Smooth muscle cell (in vitro differentiated cells): ENCODE data around the gene TAGLN3. TPM values are rescaled to one million over a fixed set of nuclear protein-coding genes. Genes with fewer than 3 reads are reported as not detected.
A peak's percentile ranks its signal among the peaks of the same experiment; 100 is the strongest.

Source experiments
- DNase-seq: peaks from one replicate; lab custom pipeline; 2025; ENCODE audit not compliant: unreplicated experiment; lab: John Stamatoyannopoulos, UW
- H2AFZ ChIP-seq: fragments of 200-600 bp; sonication (generic); 2 replicates; pipeline ENCODE4 v1.6.0; 2016; ENCODE audit warnings: antibody characterized with exemption, low read depth, mild to moderate bottlenecking
- H3F3A ChIP-seq: fragments of 200-600 bp; sonication (generic); 2 replicates; pipeline ENCODE4 v1.6.0; 2017; ENCODE audit warnings: antibody characterized with exemption, low read depth
- H3K27ac ChIP-seq: fragments of 200-600 bp; sonication (generic); 2 replicates; pipeline ENCODE4 v1.5.1; 2016; ENCODE audit warnings: low read depth, mild to moderate bottlenecking
- H3K27me3 ChIP-seq: fragments of 200-600 bp; sonication (generic); 2 replicates; pipeline ENCODE4 v1.6.1; 2016; ENCODE audit warnings: low read depth, mild to moderate bottlenecking
- H3K36me3 ChIP-seq: fragments of 200-600 bp; sonication (generic); 2 replicates; pipeline ENCODE4 v1.5.1; 2016; ENCODE audit warnings: low read depth
- H3K4me1 ChIP-seq: fragments of 200-600 bp; sonication (generic); 2 replicates; pipeline ENCODE4 v1.5.1; 2016; ENCODE audit warnings: low read depth
- H3K4me2 ChIP-seq: fragments of 200-600 bp; sonication (generic); 2 replicates; pipeline ENCODE4 v1.6.0; 2016; ENCODE audit warnings: mild to moderate bottlenecking
- H3K4me3 ChIP-seq: fragments of 200-600 bp; sonication (generic); 2 replicates; pipeline ENCODE4 v1.5.1; 2016; ENCODE audit warnings: mild to moderate bottlenecking
- H3K79me2 ChIP-seq: fragments of 200-600 bp; sonication (generic); 2 replicates; pipeline ENCODE4 v1.6.0; 2016; ENCODE audit warnings: low read depth, mild to moderate bottlenecking
- H3K9ac ChIP-seq: fragments of 200-600 bp; sonication (generic); 2 replicates; pipeline ENCODE4 v1.6.0; 2016; ENCODE audit warnings: low read depth
- H3K9me3 ChIP-seq: fragments of 200-600 bp; sonication (generic); replicated peaks from 2 replicates; pipeline ENCODE4 v1.5.1; 2016; ENCODE audit warnings: low read depth
- H4K20me1 ChIP-seq: fragments of 200-600 bp; sonication (generic); 2 replicates; pipeline ENCODE4 v1.6.0; 2016; ENCODE audit warnings: low read depth
- CTCF ChIP-seq: fragments of 200-600 bp; sonication (generic); IDR thresholded peaks from 2 replicates; pipeline ENCODE4 v1.5.1; 2017; ENCODE audit warnings: borderline replicate concordance, mild to moderate bottlenecking, antibody characterized with exemption; ENCODE audit not compliant: insufficient read depth, poor library complexity, severe bottlenecking
- WGBS: methylation state at CpG from one replicate; pipeline ENCODE4 v1.1.7; 2016; ENCODE audit warnings: low lambda C conversion rate; 5-methylcytosine and 5-hydroxymethylcytosine counted together
- polyA plus RNA-seq: library from polyadenylated mRNA; unstranded; fragments of >200 nt; fragmentation: Nextera tagmentation; extraction: Ambion mirVana; gene quantifications from 2 replicates; pipeline ENCODE4 v1.2.1, GENCODE V29; 2016
- total RNA-seq: library from RNA; depleted of rRNA; stranded (reverse); fragments of >200 nt; gene quantifications from 2 replicates; pipeline ENCODE4 v1.2.3, GENCODE V29; 2014

The TAGLN3 gene
- total and polyA plus RNA-seq, 2 experiments from 2014 or later: 0.97 to 2.1 TPM

- DNase-seq: no peak
- Histone ChIP-seq H3K9me3 (no peaks in the 10 kb centered on the region), H3K4me3 (no peak overlapping the region), H3K27me3 (no peaks in the 10 kb centered on the region), H3K79me2 (peaks cover 46% of the 10 kb centered on the region), H3K4me2 (peak overlapping the region; percentile 88), H3K36me3 (no peaks in the 10 kb centered on the region), H3F3A (peaks cover 8% of the 10 kb centered on the region), H3K27ac (no peak overlapping the region), H3K9ac (peak overlapping the region; percentile 4), H3K4me1 (peaks cover 20% of the 10 kb centered on the region), H2AFZ (no peak overlapping the region), H4K20me1 (peaks cover 35% of the 10 kb centered on the region)
- no peak for TF ChIP-seq CTCF
- WGBS: 97% methylated on average over 3 of the region's 3 CpGs
Measured at GRCh38 chr3:111981457-111981763, 17.3 kb upstream of the TAGLN3 start.

- Histone ChIP-seq H4K20me1 (peaks cover 50% of the 10 kb centered on the region), H3K4me3 (no peak overlapping the region), H3K9me3 (no peaks in the 10 kb centered on the region), H3K4me1 (peaks cover 14% of the 10 kb centered on the region), H2AFZ (no peak overlapping the region), H3K27me3 (no peaks in the 10 kb centered on the region), H3K9ac (no peak overlapping the region), H3K36me3 (peaks cover 7% of the 10 kb centered on the region), H3K27ac (no peak overlapping the region), H3K79me2 (peaks cover 41% of the 10 kb centered on the region), H3K4me2 (no peak overlapping the region), H3F3A (peaks cover 11% of the 10 kb centered on the region)
- DNase-seq: no peak
- WGBS: 91% methylated on average over 2 of the region's 2 CpGs
- TF ChIP-seq CTCF: no peak
Measured at GRCh38 chr3:111984636-111985298, 14.0 kb upstream of the TAGLN3 start.

GRCh38 chr3:111986800-111987199 lies 11.9 kb upstream of the TAGLN3 start:
- DNase-seq: no peak
- H4K20me1 ChIP-seq: peaks cover 52% of the 10 kb centered on the region
- peaks cover 11% of the 10 kb centered on the region for H3F3A ChIP-seq
- H3K4me3 ChIP-seq: no peak overlapping the region
- no peaks in the 10 kb centered on the region for H3K4me1 ChIP-seq
- H3K79me2 ChIP-seq: peaks cover 27% of the 10 kb centered on the region
- H3K27me3 ChIP-seq: no peaks in the 10 kb centered on the region
- no peak overlapping the region for H3K9ac ChIP-seq
- H3K27ac ChIP-seq: no peak overlapping the region
- no peak overlapping the region for H2AFZ ChIP-seq
- no peak for TF ChIP-seq CTCF
- WGBS: 99% methylated on average over 3 of the region's 3 CpGs
- no peaks in the 10 kb centered on the region for H3K9me3 ChIP-seq
- H3K36me3 ChIP-seq: peaks cover 15% of the 10 kb centered on the region
- H3K4me2 ChIP-seq: no peak overlapping the region

GRCh38 chr3:111989061-111989678 lies 9.6 kb upstream of the TAGLN3 start:
- no peak for DNase-seq
- Histone ChIP-seq H2AFZ (no peak overlapping the region), H3F3A (peaks cover 16% of the 10 kb centered on the region), H4K20me1 (peaks cover 32% of the 10 kb centered on the region), H3K9me3 (no peaks in the 10 kb centered on the region), H3K9ac (no peak overlapping the region), H3K79me2 (peaks cover 7% of the 10 kb centered on the region), H3K4me1 (peaks cover 13% of the 10 kb centered on the region), H3K4me2 (no peak overlapping the region), H3K36me3 (peaks cover 16% of the 10 kb centered on the region), H3K27ac (no peak overlapping the region), H3K27me3 (no peaks in the 10 kb centered on the region), H3K4me3 (no peak overlapping the region)
- TF ChIP-seq CTCF: peak; percentile 75
- WGBS: 37% methylated on average over 3 of the region's 3 CpGs
